PC-9 (cell line): ENCODE measurements around the gene DSTN.

Experiments used
- EZH2 ChIP-seq: fragments of 200-600 bp; sonication (generic); IDR thresholded peaks from 2 replicates; pipeline ENCODE4 v1.8.0; 2017; ENCODE audit warnings: antibody characterized with exemption, low read depth
- TF ChIP-seq, protein P1 (sequence below): fragments of 200-600 bp; sonication (generic); conservative IDR thresholded peaks from 2 replicates; pipeline ENCODE4 v1.6.1; 2017; ENCODE audit warnings: mixed run types, antibody characterized with exemption, mild to moderate bottlenecking, moderate library complexity

DNA sequence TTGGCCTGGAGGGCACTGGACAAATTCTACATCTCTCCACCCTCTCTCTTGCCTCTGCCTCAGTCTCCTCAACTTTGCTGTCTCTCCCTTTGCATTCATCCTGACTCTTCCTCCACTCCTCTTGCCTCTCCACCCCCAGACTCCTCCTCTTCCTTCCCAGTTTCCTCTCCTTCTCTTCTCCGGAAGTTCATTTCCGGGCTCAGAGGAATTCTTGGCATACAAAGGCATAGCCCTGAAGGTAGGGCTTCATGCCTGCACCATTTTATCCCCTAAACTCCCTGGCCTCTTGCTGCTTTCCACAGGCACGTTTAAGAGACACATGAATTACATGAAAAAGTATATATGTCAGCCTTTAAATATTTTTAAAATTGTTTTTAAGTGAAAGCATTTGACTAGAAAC is 49.3 kb upstream of the DSTN start:
- TF ChIP-seq, protein P1, sequence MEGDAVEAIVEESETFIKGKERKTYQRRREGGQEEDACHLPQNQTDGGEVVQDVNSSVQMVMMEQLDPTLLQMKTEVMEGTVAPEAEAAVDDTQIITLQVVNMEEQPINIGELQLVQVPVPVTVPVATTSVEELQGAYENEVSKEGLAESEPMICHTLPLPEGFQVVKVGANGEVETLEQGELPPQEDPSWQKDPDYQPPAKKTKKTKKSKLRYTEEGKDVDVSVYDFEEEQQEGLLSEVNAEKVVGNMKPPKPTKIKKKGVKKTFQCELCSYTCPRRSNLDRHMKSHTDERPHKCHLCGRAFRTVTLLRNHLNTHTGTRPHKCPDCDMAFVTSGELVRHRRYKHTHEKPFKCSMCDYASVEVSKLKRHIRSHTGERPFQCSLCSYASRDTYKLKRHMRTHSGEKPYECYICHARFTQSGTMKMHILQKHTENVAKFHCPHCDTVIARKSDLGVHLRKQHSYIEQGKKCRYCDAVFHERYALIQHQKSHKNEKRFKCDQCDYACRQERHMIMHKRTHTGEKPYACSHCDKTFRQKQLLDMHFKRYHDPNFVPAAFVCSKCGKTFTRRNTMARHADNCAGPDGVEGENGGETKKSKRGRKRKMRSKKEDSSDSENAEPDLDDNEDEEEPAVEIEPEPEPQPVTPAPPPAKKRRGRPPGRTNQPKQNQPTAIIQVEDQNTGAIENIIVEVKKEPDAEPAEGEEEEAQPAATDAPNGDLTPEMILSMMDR, result no peak
- no peak for TF ChIP-seq EZH2
